IPS-11a (cell line): Measurements from ENCODE around the gene C1GALT1.
"Not testable (repeated sequence)": the region's sequence is repeated elsewhere in the genome, so short reads cannot be mapped to it uniquely, and the experiment has no call there.

Experiments
- H3K4me3 ChIP-seq: one replicate; pipeline ENCODE4 v1.5.1; 2013; ENCODE audit warnings: low read depth, low read length, control low read depth

Gene C1GALT1

GRCh38 chr7:7199592-7199991 lies 17.2 kb downstream of the C1GALT1 start:
- H3K4me3 ChIP-seq = not testable (repeated sequence)

GRCh38 chr7:7200255-7200654 lies 17.9 kb downstream of the C1GALT1 start:
- not testable (repeated sequence) for H3K4me3 ChIP-seq

- no peak overlapping the region for H3K4me3 ChIP-seq
These were observed 19.4 kb downstream of the C1GALT1 start for GRCh38 chr7:7201578-7202374.

- no peak overlapping the region for H3K4me3 ChIP-seq
These were observed 20.0 kb downstream of the C1GALT1 start for GRCh38 chr7:7202375-7202720.

- no peak overlapping the region for H3K4me3 ChIP-seq
These were observed 21.6 kb downstream of the C1GALT1 start for GRCh38 chr7:7203813-7204575.

- no peak overlapping the region for H3K4me3 ChIP-seq
These were observed 25.5 kb downstream of the C1GALT1 start for GRCh38 chr7:7207876-7208275.

GRCh38 chr7:7208520-7208919 lies 26.2 kb downstream of the C1GALT1 start:
- H3K4me3 ChIP-seq = no peak overlapping the region

GRCh38 chr7:7209412-7210050 lies 27.2 kb downstream of the C1GALT1 start:
- H3K4me3 ChIP-seq = no peak overlapping the region

GRCh38 chr7:7210475-7211237 lies 28.3 kb downstream of the C1GALT1 start:
- H3K4me3 ChIP-seq = no peak overlapping the region

GRCh38 chr7:7212612-7213011 lies 30.3 kb downstream of the C1GALT1 start:
- no peak overlapping the region for H3K4me3 ChIP-seq

- no peak overlapping the region for H3K4me3 ChIP-seq
These were observed 32.3 kb downstream of the C1GALT1 start for GRCh38 chr7:7214398-7215347.

GRCh38 chr7:7216279-7216678 lies 33.9 kb downstream of the C1GALT1 start:
- no peak overlapping the region for H3K4me3 ChIP-seq

- no peak overlapping the region for H3K4me3 ChIP-seq
These were observed 36.9 kb downstream of the C1GALT1 start for GRCh38 chr7:7219216-7219615.

GRCh38 chr7:7220821-7221220 lies 38.5 kb downstream of the C1GALT1 start:
- H3K4me3 ChIP-seq = no peak overlapping the region

- H3K4me3 ChIP-seq = no peak overlapping the region
These were observed 39.3 kb downstream of the C1GALT1 start for GRCh38 chr7:7221599-7222038.

GRCh38 chr7:7223250-7223649 lies 40.9 kb downstream of the C1GALT1 start:
- H3K4me3 ChIP-seq = no peak overlapping the region

- no peak overlapping the region for H3K4me3 ChIP-seq
These were observed 44.1 kb downstream of the C1GALT1 start for GRCh38 chr7:7226407-7226806.

- H3K4me3 ChIP-seq = no peak overlapping the region
These were observed 46.1 kb downstream of the C1GALT1 start for GRCh38 chr7:7228472-7228871.

GRCh38 chr7:7228967-7229366 lies 46.6 kb downstream of the C1GALT1 start:
- no peak overlapping the region for H3K4me3 ChIP-seq

- no peak overlapping the region for H3K4me3 ChIP-seq
These were observed 48.7 kb downstream of the C1GALT1 start for GRCh38 chr7:7231000-7231399.
